Osteocyte (in vitro differentiated cells): ENCODE results near the gene FAM167B. TPM values are rescaled to one million over a fixed set of nuclear protein-coding genes. Genes with fewer than 3 reads are reported as not detected.

ENCODE experiments used
- DNase-seq: peaks from one replicate; pipeline ENCODE4 v3.0.0; 2021; ENCODE audit warnings: mixed read lengths; ENCODE audit not compliant: unreplicated experiment; ENCODE audit errors: extremely low spot score
- H3K27ac Mint-ChIP-seq: one replicate; pipeline ENCODE4 v1.8.0; 2021; ENCODE audit warnings: mild to moderate bottlenecking, mixed read lengths; ENCODE audit not compliant: unreplicated experiment
- H3K27me3 Mint-ChIP-seq: one replicate; pipeline ENCODE4 v1.8.0; 2021; ENCODE audit warnings: mixed read lengths; ENCODE audit not compliant: unreplicated experiment
- H3K36me3 Mint-ChIP-seq: one replicate; pipeline ENCODE4 v1.8.0; 2021; ENCODE audit warnings: mixed read lengths; ENCODE audit not compliant: unreplicated experiment
- H3K4me1 Mint-ChIP-seq: one replicate; pipeline ENCODE4 v1.8.0; 2021; ENCODE audit warnings: mixed read lengths; ENCODE audit not compliant: unreplicated experiment
- H3K4me3 Mint-ChIP-seq: one replicate; pipeline ENCODE4 v1.8.0; 2021; ENCODE audit warnings: mild to moderate bottlenecking, moderate library complexity, mixed read lengths; ENCODE audit not compliant: unreplicated experiment
- H3K9me3 Mint-ChIP-seq: one replicate; pipeline ENCODE4 v1.8.0; 2021; ENCODE audit warnings: mixed read lengths; ENCODE audit not compliant: unreplicated experiment
- CTCF ChIP-seq: fragments of 200-600 bp; sonication (generic); IDR thresholded peaks from 2 replicates; pipeline ENCODE4 v1.5.0; 2021; ENCODE audit warnings: antibody characterized with exemption, mild to moderate bottlenecking, moderate library complexity
- long read RNA-seq: library from polyadenylated mRNA; unstranded; transcript quantifications from one replicate; pipeline ENCODE4 v2.0.0, GENCODE V29; 2021
- total RNA-seq: library from RNA; stranded (reverse); gene quantifications from 2 replicates; pipeline ENCODE4 v1.2.1, GENCODE V29; 2021

Gene FAM167B
- total RNA-seq, result 2.7 and 2.8 TPM in 2 replicates
- long read RNA-seq, result 0 reads

- H3K27ac Mint-ChIP-seq, result peak within 1 kb of the TSS; percentile 68
- H3K27me3 Mint-ChIP-seq, result no peaks in the 10 kb centered on the region
- no peaks in the 10 kb centered on the region for H3K36me3 Mint-ChIP-seq
- no peak within 1 kb of the TSS for H3K4me3 Mint-ChIP-seq
- peaks cover 40% of the 10 kb centered on the region for H3K4me1 Mint-ChIP-seq
- no peak for TF ChIP-seq CTCF
- no peaks in the 10 kb centered on the region for H3K9me3 Mint-ChIP-seq
- no peak for DNase-seq
Observed at GRCh38 chr1:32246888-32247273, at the start of gene FAM167B. FAM167B (plus strand) TSS chr1:32247222; CDS start chr1:32247422, 200 bp downstream.

GRCh38 chr1:32197837-32198236 lies 49.2 kb upstream of the FAM167B start:
- Mint-ChIP-seq H3K36me3 (peaks cover 24% of the 10 kb centered on the region), H3K9me3 (no peaks in the 10 kb centered on the region), H3K27me3 (no peaks in the 10 kb centered on the region), H3K4me3 (no peak overlapping the region), H3K27ac (peak overlapping the region; percentile 96), H3K4me1 (peaks cover 33% of the 10 kb centered on the region)
- no peak for TF ChIP-seq CTCF
- no peak for DNase-seq

GRCh38 chr1:32198237-32199042 lies 48.6 kb upstream of the FAM167B start:
- Mint-ChIP-seq H3K9me3 (no peaks in the 10 kb centered on the region), H3K27ac (peak overlapping the region; percentile 96), H3K27me3 (no peaks in the 10 kb centered on the region)

GRCh38 chr1:32199043-32199716 lies 47.8 kb upstream of the FAM167B start:
- peaks cover 33% of the 10 kb centered on the region for H3K4me1 Mint-ChIP-seq
- H3K36me3 Mint-ChIP-seq, result peaks cover 14% of the 10 kb centered on the region
- H3K27ac Mint-ChIP-seq, result peak overlapping the region; percentile 96
- no peak for TF ChIP-seq CTCF
- no peaks in the 10 kb centered on the region for H3K27me3 Mint-ChIP-seq
- peak overlapping the region; percentile 18 for H3K4me3 Mint-ChIP-seq
- DNase-seq, result no peak
- no peaks in the 10 kb centered on the region for H3K9me3 Mint-ChIP-seq

More at GRCh38 chr1:32198237-32199042, 48.6 kb upstream of the FAM167B start:
- Mint-ChIP-seq H3K36me3 (peaks cover 18% of the 10 kb centered on the region), H3K4me1 (peaks cover 33% of the 10 kb centered on the region), H3K4me3 (no peak overlapping the region)
- DNase-seq, result no peak
- TF ChIP-seq CTCF, result no peak

GRCh38 chr1:32199717-32200072 lies 47.3 kb upstream of the FAM167B start:
- H3K36me3 Mint-ChIP-seq, result peaks cover 10% of the 10 kb centered on the region
- H3K27ac Mint-ChIP-seq, result peak overlapping the region; percentile 96
- DNase-seq, result no peak
- no peaks in the 10 kb centered on the region for H3K27me3 Mint-ChIP-seq
- peaks cover 33% of the 10 kb centered on the region for H3K4me1 Mint-ChIP-seq
- TF ChIP-seq CTCF, result no peak
- H3K9me3 Mint-ChIP-seq, result no peaks in the 10 kb centered on the region
- H3K4me3 Mint-ChIP-seq, result peak overlapping the region; percentile 88
